Cardiac fibroblast (primary cell): ENCODE measurements around the gene FRMD4A.

Experiments
- DNase-seq, 2 donors: peaks; one replicate each; pipeline versions ENCODE4 v3.0.0 to v3.0.0-alpha.2; 2010; ENCODE audit warnings: low read depth in 2 of 2
- H3K4me3 ChIP-seq, 2 donors: replicated peaks in 1 of 2; 1 replicate in 1 of 2; 2 replicates in 1 of 2; pipeline ENCODE4 v1.5.1; 2011; ENCODE audit warnings: low read depth in 2 of 2, low read length in 2 of 2, mild to moderate bottlenecking in 2 of 2, moderate library complexity in 1 of 2
- TF ChIP-seq, protein P1 (sequence below): IDR thresholded peaks from one replicate; pipeline ENCODE4 v1.5.1; 2011; ENCODE audit warnings: low read depth, mild to moderate bottlenecking, low read length, inconsistent platforms

FRMD4A gene

DNA sequence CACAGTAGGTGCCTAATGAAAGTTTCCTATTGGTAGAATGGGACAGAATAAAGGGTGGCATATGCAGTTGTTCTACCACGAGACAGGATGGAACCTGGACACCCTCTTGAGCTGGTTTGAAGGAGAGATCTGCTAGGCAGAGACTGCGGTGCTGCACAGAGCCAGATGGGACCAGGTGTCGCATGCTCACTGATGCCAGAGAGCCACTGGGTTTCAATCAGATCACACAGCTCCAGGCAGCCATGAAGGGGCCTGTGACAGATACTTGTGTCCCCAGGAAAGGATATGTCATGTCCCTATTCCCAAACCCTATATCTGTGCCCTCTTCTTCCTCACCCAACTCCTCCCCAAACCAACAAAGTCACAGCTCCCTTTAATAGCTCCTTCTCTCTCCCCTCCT is 508.2 kb downstream of the FRMD4A start:
- no peak overlapping the region for H3K4me3 ChIP-seq
- TF ChIP-seq, protein P1, sequence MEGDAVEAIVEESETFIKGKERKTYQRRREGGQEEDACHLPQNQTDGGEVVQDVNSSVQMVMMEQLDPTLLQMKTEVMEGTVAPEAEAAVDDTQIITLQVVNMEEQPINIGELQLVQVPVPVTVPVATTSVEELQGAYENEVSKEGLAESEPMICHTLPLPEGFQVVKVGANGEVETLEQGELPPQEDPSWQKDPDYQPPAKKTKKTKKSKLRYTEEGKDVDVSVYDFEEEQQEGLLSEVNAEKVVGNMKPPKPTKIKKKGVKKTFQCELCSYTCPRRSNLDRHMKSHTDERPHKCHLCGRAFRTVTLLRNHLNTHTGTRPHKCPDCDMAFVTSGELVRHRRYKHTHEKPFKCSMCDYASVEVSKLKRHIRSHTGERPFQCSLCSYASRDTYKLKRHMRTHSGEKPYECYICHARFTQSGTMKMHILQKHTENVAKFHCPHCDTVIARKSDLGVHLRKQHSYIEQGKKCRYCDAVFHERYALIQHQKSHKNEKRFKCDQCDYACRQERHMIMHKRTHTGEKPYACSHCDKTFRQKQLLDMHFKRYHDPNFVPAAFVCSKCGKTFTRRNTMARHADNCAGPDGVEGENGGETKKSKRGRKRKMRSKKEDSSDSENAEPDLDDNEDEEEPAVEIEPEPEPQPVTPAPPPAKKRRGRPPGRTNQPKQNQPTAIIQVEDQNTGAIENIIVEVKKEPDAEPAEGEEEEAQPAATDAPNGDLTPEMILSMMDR: no peak
- no peak for DNase-seq

DNA sequence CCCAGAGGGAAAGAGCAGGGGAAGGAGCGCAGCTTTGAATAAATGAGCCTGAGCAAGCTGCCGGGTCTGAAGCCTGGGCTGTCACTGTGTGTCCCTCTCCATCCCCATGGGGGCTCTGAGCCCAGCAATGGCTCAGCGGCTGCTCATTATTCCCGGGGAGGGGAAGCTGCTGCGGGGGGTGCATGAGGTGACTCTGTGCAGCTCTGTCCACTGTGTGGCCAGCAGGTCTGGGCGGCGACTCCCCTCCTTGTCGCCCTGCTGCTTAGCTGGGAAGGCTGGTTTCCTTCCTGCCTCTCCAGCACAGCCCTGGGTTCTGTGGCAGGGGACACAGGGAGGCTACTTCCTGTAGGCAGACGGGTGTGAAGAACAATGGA is 509.8 kb downstream of the FRMD4A start:
- TF ChIP-seq, protein P1: no peak
- DNase-seq: no peak
- no peak overlapping the region for H3K4me3 ChIP-seq

DNA sequence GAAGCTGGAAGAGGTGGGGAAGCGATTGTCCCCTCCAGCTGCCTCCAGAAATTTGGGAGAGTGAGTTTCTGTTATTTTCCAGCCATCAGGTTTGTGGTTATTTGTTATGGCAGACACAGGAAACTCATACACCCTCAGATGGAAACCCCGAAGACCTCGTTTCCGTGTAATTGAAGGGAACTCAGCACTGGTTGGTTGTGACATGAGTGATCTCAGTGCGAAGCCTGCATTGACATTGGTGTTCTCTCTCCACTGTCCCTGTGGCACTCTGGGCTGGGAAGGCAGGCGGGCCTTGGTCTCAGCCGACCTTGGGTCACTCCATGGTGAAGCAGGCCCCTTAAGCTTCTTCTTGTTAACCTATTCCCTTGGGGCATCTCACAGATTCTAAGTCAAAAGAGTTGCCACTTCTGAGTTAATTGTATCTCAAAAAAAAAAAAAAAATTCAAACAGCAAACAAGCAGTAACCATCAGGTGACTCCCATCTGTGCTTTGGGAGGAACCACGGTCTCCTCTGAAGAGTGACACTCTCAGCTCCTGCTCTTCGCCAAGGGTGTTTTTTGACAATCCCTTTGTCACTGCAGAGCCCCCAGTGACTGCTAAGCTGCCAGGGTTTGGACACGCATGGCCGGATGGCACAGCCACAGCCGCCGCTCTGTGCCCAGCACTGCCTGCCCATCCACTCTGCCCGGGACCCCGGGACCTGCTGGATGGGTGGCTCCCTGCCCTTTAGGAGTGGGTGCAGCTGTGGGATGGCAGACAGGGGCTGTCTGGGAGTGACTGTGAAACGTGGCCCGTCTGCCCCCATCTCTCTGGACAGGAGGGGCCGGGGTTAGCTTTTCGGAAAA is 510.4 kb downstream of the FRMD4A start:
- H3K4me3 ChIP-seq: no peak overlapping the region
- TF ChIP-seq, protein P1: no peak
- DNase-seq: no peak

DNA sequence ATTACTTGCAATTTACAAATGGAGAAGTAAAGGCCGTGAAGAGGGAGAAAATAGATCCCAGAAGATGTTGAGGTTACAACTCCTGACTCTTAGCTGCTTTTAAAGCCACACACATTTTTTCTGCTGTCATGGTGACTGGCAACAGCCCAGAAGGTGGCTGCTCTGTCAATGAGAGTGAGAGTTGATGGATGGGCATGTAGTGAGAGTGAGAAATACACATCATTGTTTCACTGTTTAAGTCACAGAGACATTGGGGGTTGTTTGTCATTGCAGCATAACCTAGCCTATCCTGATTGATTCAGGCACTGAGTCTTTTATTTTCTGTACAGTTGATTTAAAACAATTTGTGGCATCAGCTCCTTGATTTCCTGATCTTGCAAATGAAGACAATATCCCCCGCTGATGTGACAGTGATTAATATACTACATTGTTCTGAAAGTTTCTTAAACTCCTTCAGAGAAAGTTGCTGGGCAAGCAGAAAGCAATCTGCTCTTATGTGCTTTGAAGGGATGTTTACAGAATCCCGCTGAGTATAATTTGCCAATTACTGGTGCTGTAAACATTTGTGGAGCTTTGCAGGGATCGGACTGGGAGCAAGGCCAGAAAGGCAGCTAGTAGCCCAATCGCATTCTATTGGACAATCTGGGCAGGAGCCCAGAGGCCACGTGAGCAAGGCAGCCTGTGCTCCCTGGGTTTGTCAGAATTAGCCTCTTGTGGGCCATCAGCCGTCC is 514.4 kb downstream of the FRMD4A start:
- peak; percentile 58 to 73 for DNase-seq
- TF ChIP-seq, protein P1: no peak
- no peak overlapping the region for H3K4me3 ChIP-seq

DNA sequence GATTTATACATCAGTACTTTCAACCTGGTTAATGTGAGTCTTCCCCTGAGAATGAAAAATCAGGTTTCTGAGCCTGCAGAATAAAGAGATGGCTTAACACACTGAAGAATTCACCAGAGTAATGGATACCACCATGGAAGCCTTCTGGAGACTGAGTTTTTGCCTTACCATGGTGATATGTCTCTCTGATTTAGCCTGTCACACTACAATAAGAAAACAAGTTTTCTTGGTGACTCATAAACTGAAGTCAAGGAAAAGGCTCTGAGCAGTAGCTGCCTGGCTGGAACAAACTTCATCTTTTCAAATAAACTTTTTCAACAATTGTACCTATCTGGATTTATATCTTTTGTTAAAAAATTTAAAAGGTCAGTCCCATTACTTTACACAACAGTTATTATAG is 515.0 kb downstream of the FRMD4A start:
- TF ChIP-seq, protein P1: no peak
- H3K4me3 ChIP-seq: no peak overlapping the region
- DNase-seq: peak; percentile 48 to 73

DNA sequence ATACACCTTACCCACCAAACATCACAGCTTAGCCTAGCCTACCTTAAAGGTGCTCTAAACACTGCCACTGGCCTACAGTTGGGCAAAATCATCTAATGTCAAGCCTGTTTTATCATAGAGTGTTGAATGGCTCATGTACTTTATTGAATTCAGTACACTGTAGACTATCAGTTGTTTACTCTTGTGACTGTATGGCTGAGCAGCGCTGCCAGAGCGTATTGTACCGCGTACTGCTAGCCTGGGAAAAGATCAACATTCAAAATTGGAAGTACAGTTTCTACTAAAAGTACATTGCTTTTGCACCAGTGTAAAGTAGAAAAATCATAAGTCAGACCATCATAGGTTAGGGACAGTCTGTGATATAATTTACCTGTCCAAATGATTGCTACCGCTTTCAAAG is 517.2 kb downstream of the FRMD4A start:
- DNase-seq: no peak
- TF ChIP-seq, protein P1: no peak

More for the DNA sequence above, 517.2 kb downstream of the FRMD4A start:
- H3K4me3 ChIP-seq: no peak overlapping the region
